DMS53 (cell line): ENCODE measurements around the gene OSBPL2.

Experiments used
- DNase-seq: peaks from one replicate; lab custom pipeline; 2025; lab: John Stamatoyannopoulos, UW

OSBPL2 gene

DNA sequence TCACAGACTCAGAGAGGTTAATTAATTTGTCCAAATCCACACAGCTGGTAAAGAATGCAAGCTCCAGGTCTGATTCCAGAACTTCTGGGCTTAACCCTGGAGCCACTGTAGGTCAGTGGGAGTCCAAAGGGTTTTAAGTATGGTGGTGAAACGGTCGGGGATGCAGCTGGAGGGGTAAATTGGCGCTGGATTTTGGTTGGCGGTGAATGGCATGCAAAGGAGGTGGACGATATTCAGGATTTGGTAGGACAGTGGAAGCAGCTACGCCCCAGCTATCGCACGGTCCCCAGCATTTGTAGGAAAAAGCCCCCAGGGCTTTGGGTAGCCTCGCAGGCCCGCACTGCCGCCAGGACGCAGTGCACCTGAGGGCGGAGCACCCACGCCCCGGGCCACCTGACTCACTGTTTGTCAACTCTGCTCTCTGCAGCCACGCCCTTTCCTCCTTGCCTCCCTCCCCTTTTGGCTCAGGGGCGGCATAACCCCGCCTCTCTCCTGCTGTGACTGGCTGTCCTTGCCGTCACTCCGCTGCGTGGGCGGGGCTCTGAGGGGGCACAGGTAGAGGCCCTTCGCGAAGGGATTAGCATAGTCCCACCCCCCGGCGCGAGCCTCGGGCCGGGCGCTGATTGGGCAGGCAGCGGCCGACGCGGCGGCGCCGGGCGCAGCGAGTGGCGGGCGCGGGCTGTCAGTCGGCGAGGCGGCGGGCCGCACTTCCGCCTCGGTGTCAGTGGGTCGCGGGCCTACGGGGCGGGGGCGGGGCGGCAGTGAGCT lies at the start of gene OSBPL2:
TSS of gene OSBPL2 (plus strand) at position 721 of the 768 bp plus-strand sequence. CDS start 17,664 bp downstream, outside the sequence.
- peak; percentile 99 for DNase-seq

DNA sequence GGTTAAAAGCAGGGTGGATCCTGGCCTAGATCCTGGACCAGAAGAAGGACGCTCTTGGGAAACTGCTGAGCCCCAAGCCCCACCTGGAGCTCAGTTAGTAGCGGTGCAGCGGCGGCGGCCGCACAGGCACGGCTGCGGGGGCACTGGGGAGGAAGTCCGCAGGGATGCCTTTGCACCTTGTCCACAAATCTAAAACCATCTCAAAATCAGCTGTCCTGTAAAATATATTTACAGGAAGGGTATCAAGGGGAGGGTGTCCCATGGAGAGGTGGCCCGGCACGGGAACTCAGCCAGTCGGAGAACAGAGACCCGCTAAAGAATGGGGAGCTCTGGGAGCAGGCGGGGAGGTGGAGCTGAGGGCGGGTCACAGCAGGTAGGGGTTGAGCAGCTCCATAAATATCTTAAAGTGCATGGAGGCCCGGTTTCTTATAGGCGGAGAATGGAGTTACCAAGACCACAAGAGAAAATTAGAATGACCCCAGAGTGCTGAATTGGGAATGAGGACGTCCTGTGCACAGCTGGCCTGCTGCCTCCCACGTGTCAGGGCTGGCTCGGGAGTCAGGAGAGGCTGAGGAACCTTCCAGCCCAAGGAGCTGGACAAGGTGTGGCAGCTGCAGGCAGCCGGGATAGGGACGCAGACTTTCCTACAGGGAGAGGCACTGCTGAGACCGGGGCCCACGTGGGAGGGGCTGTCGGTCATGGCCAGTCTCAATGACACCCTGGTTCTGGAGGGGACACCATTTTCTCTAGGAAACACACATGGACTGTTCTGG lies 47.5 kb upstream of the OSBPL2 start:
- DNase-seq: no peak

DNA sequence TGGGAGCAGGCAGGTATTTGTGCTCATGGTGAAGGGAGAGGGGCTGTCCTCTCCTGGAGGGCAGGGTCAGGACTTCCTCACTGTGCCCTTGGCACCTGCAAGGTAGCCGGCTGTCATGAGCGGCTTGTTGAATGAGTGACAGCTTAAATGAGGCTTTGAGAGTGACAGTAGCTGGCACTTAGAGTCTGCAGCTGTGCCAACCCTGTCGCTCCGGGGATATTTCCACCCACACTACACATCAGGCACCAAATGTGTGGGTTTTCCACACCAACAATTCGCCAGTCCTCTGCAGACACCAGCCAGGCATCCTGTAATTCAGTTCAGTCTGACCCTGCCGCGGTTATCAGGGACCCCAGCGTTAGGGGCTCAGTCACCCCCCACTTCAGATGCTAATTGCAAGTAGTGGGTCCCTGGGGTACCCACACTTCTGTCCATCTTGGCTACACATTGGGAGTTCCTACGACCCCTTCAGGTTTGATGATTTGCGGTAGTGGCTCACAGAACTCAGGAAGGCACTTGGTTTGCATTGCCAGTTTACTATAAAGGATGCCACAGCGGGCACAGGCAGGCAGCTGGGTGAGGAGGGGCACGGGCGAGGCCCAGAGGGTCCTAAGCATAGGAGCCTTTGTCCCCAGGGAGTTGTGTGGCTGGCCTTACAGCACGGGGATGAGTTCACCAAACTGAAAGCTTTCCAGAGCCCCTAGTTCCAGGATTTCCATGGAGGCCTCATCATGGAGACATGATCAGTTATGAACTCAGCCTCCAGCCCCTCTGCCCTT lies 46.4 kb upstream of the OSBPL2 start:
- DNase-seq: no peak

DNA sequence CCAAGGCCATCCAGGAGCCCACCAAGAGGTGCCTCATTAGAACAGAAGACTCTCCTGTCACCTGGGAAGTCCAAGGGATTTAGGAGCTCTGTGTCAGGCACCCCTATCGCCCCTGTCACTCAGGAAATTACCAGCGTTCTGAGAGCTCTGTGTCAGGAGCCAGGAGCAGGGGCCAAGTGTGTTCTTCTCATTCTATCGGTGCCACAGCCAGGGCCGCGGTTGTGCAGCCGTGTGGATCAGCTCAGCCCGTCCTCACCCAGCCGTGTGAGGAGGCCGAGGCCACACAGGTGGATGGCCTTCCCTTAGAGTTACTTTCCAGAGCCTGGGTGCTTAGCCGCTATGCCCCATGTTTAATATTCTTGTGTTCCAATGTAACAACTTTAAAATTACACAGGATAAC lies 45.7 kb upstream of the OSBPL2 start:
- no peak for DNase-seq

DNA sequence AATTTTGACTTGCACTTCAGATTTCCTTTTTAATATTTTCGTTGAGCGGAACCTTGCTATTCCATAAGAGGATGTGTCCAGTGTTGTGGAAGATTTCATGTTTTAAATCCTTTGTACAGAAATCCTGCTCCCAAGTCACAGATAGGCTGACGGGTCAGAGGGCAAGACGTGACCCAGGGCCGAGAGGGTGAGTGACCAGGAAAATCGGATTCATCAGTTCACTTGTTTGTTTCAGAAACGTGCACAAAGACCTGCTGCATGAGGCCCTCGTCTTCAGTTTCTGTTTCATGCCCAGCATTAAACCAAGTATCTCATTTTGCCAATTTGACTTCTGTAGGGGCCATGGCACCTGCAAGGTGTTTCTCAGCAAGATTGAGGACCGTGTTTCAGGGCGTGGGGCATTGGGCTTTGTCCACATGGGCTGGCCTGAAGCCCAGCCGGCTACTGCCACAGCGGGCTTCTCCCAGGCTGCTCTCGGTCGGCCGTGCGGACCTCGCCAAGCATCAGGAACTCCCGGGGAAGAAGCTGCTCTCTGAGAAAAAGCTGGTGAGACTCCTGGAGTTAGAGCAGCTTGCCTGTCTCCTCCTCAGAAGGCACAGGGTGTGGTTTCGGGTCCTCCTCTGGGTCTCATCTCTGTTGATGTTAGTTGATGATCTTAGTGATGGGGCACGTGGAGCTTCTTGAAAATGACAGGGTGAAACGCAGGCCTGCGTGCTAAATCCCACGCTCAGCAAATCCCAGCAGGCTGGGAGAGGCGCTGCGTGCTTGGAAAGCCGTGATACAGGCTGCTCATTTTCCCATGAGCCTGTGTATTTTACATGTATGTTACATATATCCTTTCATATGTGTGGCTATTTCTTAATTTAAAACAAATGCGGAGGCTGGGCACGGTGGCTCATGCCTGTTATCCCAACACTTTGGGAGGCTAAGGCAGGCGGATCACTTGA lies 45.0 kb upstream of the OSBPL2 start:
- DNase-seq: no peak

DNA sequence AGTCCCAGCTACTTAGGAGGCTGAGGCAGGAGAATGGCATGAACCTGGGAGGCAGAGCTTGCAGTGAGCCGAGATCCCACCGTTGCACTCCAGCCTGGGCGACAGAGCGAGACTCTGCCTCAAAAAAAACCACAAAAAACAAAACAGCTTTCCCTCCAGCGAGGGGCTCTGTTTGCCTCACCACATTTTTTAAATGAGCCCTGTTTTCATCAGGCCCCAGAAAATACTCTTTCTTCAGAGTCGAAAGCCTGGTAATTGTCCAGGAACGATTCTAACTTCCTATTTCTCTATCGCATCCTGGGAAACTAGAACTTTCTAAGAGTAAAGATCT lies 43.3 kb upstream of the OSBPL2 start:
- no peak for DNase-seq

DNA sequence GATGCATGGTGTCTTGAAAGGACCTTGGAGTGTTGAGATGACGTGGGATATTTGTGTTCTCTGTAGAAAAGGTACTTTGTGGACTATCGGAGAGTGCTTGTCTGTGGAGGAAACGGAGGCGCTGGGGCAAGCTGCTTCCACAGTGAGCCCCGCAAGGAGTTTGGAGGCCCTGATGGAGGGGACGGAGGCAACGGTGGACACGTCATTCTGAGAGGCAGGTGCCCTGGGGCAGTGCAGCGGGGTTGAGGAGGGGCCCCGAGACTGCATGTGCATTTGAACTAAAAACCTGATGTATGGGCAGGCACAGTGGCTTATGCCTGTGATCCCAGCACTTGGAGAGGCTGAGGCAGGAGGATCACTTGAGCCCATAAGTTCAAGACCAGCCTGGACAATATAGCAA lies 42.6 kb upstream of the OSBPL2 start:
- no peak for DNase-seq

DNA sequence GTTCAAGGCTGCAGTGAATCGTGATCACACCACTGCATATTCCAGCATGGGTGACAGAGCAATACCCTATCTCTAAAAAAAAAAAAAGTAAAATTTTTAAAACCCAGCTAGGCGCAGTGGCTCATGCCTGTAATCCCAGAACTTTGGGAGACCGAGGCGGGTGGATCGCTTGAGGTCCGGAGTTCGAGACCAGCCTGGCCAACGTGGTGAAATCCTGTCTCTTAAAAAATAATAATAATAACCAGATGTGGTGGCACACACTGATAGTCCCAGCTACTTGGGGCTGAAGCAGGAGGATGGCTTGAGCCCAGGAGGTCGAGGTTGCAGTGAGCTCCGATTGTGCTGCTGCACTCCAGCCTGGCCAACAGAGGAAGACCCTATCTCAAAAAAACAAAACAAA lies 42.0 kb upstream of the OSBPL2 start:
- DNase-seq: no peak

DNA sequence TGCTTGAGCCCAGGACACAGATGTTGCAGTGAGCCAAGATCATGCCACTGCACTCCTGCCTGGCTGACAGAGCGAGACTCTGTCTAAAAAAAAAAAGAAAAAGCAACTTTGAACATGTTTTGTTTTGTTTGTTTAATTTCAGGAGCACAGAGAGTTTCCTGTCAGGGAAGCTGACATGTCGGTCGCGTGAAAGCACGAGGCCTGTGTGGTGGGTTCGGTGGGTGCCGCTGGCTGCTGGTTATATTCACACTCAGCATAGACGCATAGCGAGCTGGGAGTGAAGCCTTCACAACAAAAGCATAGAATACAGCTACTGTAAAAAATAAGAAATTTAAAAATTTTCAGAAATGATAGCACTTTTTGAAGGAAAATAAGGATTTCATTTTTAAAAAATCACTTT lies 41.0 kb upstream of the OSBPL2 start:
- no peak for DNase-seq

DNA sequence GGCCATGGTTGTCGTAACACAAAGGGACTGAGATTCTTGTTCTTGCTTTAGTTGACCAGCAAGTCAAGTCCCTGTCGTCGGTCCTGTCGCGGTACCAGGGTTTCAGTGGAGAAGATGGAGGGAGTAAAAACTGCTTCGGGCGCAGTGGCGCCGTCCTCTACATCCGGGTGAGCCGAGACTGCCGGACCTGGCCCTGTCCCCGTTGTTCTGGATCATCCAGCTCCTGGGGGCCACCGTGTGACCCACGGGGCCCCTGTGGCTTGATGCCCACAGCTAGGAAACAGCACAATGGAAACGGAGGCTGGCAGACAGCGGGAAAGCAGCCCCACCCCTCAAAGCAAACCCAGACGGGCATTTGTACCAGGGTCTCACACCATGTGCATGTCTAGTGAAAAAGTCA lies 40.5 kb upstream of the OSBPL2 start:
- no peak for DNase-seq

DNA sequence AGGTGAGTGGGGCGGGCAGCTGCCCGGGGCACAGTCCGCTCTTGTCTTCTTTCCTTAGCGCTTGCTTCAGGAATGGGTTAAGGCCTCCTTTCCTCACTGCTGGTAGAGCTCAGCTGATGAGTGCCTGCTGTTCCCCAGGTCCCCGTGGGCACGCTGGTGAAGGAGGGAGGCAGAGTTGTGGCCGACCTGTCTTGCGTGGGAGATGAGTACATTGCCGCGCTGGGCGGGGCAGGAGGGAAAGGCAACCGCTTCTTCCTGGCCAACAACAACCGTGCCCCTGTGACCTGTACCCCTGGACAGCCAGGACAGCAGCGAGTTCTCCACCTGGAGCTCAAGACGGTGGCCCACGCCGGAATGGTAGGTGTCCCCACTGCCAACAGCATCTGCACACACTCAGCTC lies 39.8 kb upstream of the OSBPL2 start:
- DNase-seq: no peak

DNA sequence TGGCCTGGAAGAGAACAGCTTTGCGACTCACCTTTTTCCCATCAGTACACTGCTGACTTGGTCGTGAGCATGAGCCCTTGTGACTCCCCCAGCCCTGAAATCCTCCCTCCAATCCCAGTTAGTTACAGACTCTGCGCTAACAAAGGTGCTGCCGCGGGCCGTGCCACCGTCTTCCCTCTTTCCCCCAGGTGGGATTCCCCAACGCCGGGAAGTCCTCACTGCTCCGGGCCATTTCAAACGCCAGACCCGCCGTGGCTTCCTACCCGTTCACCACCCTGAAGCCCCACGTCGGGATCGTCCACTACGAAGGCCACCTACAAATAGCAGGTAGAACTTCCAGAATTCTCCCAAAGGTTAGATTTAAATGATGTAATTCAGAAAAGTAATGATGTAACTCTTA lies 39.4 kb upstream of the OSBPL2 start:
- no peak for DNase-seq

DNA sequence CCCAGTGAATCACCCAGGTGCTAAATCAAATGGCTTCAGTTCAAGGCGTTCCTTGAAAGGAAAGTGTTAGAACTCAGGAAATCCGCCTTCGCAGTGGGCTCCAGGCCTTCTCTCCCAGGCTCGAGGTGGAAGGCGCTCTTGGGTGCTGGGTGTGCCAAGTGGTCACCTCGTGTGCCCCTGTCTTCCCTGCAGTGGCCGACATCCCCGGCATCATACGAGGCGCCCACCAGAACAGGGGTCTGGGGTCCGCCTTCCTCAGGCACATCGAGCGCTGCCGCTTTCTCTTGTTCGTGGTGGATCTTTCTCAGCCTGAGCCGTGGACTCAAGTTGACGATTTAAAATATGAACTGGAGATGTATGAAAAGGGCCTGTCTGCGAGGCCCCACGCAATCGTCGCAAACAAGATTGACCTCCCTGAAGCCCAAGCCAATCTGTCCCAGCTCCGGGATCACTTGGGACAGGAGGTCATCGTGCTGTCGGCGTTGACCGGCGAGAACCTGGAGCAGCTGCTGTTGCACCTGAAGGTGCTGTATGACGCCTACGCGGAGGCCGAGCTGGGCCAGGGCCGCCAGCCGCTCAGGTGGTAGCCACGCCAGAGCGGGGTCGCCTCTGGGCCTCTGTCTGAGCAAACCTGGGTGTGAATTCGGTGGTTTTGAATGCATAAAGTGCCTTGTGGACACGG lies 37.7 kb upstream of the OSBPL2 start:
- DNase-seq: no peak

DNA sequence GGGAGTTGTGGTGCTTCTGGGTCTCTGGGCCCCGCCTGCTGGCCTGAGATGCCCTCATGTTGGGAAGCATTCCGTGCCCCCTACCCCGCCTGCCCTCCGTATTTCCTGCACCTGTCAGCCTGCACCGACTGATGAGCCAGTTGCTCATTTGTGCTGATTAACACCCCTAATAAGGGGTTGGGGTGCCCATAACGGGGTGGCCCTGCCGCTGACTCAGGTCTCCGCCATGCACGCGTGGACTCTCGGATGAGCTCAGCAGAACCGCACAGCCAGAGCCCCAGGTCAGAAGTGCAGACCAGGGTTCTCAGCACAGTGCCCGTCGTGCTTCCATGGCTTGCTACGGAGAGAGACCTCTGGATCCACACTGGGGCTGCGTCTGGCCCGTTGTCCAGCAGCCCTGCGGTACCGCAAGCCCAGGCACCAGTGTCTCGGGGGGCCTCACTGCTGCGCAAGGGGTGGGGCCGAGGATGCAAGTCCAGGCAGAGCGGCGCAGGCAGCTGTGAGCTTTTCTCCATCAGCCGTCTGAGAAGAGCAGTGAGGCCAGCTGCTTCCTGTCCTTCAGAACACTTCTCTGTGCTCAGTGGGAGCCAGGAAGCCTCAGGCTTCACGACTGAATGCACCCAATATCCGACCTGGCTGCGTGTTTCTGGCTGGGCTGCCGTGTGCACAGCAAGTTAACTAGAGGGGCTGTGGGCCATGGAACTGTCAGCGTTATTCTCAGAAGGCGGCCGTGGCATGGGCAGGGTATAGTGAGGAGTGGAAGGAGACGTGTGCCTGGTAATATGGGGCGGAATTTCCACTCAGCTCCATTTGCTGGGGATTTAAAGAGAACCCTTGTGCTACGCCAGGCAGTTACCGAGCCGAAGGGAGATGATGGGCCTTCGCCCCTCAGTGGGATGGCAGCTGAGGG lies 36.9 kb upstream of the OSBPL2 start:
- DNase-seq: no peak

DNA sequence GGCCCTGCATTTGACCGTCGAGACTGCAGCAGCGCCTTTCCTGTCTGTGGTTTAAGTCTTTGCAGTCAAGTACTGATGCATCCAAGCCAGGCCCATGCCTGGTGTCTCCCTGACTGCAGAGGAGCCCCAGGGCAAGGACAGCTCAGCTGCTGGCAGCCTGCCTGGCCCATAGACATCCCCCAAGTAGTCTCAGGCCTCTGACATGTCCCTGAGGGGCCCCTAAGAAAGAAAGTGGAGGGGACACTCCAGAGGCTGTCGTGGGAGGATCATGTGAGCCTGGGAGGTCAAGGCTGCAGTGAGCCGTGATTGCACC lies 36.3 kb upstream of the OSBPL2 start:
- DNase-seq: no peak

DNA sequence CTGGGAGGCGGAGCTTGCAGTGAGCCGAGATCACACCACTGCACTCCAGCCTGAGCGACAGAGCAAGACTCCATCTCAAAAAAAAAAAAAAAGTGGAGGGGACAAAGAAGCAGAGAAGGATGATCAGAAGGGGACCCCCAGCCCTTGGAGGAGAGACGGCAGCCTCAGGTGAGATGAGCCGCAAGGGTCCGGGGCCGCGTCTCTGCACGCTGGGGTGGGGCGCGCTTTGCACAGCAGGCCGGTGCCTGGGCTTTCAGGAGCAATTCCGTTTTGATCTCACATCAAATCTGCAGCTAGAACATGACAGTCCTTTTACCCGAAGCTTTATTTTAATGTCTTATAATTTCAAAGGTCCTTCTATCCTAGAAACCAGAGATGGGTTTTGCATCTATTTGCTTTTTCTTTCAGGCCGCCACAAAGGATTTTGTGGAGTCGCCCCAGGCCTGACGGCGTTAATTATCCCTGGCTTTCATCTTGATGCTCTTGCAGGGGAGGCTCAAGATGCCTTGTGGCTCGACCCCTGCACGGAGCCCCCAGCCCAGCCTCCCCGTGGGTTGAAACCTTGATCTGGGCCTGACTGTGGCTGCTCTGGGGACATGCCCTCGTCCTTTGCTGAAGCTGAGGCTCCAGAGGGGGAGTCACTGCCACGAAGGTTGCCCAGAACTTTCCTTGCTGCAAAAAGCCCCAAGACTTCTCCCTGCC lies 35.5 kb upstream of the OSBPL2 start:
- DNase-seq: no peak

DNA sequence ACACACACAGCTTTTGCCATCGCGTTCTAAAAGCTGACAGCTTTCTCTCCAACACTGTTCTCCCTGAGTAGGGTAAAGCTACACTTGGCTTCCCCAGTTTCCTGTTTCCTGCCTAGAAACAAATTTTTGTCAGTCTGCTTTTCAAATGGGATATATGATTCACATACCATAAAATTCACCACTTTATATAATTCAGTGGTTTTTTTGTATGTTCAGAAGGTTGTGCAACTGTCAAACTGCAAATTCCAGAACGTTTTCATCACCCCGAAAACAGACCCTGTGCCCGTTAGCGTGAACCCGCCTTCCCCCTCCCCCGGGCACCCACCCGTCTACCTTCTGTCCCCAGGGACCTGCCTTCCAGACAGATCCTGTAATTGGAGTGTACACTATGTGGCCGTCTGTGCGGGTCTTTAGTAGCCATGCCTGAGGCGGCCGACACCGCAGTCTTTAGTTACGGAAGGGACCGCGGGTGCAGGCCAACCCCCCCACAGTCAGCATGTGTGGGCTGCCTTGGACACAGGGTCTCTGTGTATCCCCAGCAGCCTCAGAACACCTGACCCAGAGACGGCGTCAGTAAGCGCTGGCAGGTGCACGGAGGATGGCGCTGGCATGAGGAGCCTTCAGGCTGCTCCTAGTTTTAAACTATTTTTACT lies 34.8 kb upstream of the OSBPL2 start:
- no peak for DNase-seq

DNA sequence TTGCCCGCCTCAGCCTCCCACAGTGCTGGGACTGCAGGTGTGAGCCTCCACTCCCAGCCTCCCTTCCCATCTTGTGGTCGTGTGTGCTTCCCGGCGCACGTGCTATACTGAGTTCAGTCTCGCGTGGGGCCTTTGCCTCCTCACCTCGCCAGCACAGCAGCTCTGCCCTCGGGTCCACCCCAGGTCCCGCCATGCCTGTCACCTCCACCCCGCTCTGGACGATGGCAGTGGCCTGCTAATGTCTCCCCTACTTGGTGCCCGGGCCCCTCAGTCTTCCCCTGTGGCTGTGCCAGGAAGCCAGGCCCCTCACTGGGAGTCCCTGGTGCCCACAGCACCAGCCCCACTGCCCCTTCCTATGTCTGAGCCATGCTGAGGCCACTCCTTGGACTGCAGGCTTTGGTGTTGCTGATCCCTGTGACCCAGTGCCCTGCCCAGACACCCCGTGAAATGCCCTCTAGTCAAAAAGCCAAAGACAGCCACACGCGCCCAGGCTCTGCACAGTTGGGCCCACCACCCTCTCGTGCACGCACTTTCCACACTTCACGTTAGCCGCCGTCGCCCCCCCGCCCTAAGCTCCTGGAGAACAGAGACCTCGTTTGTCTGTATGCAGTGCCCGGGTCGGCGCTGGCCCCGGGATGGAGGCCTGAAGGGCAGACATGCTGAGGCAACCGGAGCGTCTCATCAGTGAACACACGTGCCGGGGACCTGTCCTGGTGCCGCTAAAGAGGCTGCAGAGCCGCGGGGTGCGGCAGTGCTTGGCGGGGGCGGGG lies 32.5 kb upstream of the OSBPL2 start:
- no peak for DNase-seq
